GM21723 (cell line): ENCODE results near the gene ARVCF.

Source experiments
- ATAC-seq: cut with Tn5 transposase; IDR thresholded peaks from one replicate; pipeline ENCODE4 v1.9.1; 2021; ENCODE audit warnings: mild to moderate bottlenecking, moderate library complexity; ENCODE audit not compliant: unreplicated experiment

The ARVCF gene

GRCh38 chr22:19962909-19963806, 53.5 kb downstream of the ARVCF start:
- no peak for ATAC-seq

GRCh38 chr22:19962246-19962908, 54.2 kb downstream of the ARVCF start:
- ATAC-seq: no peak

- ATAC-seq: no peak
These were observed 54.8 kb downstream of the ARVCF start for GRCh38 chr22:19961868-19962245.

GRCh38 chr22:19961201-19961580, 55.4 kb downstream of the ARVCF start:
- ATAC-seq: no peak

GRCh38 chr22:19960491-19961200, 56.0 kb downstream of the ARVCF start:
- no peak for ATAC-seq

- no peak for ATAC-seq
These were observed 56.8 kb downstream of the ARVCF start for GRCh38 chr22:19959587-19960490.

- ATAC-seq: no peak
These were observed 57.5 kb downstream of the ARVCF start for GRCh38 chr22:19959043-19959586.

- no peak for ATAC-seq
These were observed 58.3 kb downstream of the ARVCF start for GRCh38 chr22:19958083-19959042.

GRCh38 chr22:19957445-19957844, 59.2 kb downstream of the ARVCF start:
- ATAC-seq: no peak

GRCh38 chr22:19955241-19956128, 61.1 kb downstream of the ARVCF start:
- no peak for ATAC-seq

- ATAC-seq: no peak
These were observed 65.3 kb downstream of the ARVCF start for GRCh38 chr22:19951346-19951745.

- no peak for ATAC-seq
These were observed 68.4 kb downstream of the ARVCF start for GRCh38 chr22:19948057-19948760.

- ATAC-seq: no peak
These were observed 73.3 kb downstream of the ARVCF start for GRCh38 chr22:19943082-19944026.

- ATAC-seq: no peak
These were observed 74.2 kb downstream of the ARVCF start for GRCh38 chr22:19942157-19943081.

GRCh38 chr22:19941365-19942082, 75.1 kb downstream of the ARVCF start, which contains the start of the genes COMT and TXNRD2:
Gene COMT, plus strand, starts transcription at chr22:19941772. Its CDS starts 20,755 bp downstream, at chr22:19962527.
Gene TXNRD2, minus strand, starts transcription at chr22:19941818. Its CDS starts 15 bp downstream, at chr22:19941803.
- no peak for ATAC-seq
